ENCODE data around the gene PCDH9.
"Not testable (repeated sequence)": the region's sequence is repeated elsewhere in the genome, so short reads cannot be mapped to it uniquely, and the experiment has no call there.

PCDH9 gene

DNA sequence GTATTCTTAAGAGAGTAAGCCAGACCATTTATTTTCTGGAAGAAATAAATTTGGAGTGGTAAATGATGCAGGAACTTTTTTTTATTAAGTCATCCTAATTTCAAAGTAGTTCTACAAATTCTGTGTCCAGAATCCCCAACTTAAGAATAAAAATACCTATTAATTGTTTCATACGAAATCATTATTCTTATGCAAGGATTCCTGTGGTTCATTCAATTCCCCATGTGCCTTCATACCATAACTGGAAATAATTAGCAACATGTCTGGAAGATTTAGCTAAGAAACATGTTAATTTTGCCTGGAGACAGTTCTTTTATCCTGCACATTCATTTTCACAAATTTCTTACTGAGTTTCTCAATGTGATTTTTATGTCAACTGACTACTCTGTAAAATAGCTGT, 408.6 kb downstream of the PCDH9 start:
- no peak for DNase-seq

GRCh38 chr13:66811455-66811854, 418.7 kb downstream of the PCDH9 start:
- DNase-seq: no peak

GRCh38 chr13:66809485-66809884, 420.7 kb downstream of the PCDH9 start:
- DNase-seq: no peak

- no peak for DNase-seq
Measured at GRCh38 chr13:66807251-66807650, 422.9 kb downstream of the PCDH9 start.

- no peak for DNase-seq
Measured at GRCh38 chr13:66805657-66806056, 424.5 kb downstream of the PCDH9 start.

DNA sequence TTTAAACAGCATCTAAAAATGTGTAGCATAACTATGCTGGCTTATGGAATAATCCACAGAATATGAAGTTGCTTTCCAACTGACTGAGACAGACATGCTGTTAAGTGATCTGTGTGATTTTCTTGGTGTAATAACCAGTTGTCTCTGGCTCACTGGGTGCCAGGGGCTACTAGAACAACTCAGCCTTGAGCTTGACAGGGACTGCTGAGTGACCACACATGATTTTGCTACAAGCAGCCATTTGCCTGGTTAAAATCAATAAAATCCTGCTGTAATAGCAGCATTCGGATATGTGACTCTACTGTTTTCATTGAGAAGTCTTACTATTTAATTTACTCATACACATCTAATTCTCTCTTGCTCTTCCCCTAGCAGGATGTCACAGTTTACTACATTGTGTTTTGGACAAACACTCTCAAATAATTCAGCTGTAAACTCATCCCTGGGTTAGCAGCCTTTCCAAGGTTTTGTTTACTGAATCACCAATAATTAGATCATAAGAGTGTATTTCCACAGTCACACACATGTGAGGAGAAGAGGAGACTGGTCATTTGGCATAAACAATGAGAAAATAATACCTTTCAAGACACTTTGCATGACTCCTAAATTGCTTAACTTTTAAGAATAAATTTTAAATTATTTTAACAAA, 426.2 kb downstream of the PCDH9 start:
- DNase-seq: no peak

DNA sequence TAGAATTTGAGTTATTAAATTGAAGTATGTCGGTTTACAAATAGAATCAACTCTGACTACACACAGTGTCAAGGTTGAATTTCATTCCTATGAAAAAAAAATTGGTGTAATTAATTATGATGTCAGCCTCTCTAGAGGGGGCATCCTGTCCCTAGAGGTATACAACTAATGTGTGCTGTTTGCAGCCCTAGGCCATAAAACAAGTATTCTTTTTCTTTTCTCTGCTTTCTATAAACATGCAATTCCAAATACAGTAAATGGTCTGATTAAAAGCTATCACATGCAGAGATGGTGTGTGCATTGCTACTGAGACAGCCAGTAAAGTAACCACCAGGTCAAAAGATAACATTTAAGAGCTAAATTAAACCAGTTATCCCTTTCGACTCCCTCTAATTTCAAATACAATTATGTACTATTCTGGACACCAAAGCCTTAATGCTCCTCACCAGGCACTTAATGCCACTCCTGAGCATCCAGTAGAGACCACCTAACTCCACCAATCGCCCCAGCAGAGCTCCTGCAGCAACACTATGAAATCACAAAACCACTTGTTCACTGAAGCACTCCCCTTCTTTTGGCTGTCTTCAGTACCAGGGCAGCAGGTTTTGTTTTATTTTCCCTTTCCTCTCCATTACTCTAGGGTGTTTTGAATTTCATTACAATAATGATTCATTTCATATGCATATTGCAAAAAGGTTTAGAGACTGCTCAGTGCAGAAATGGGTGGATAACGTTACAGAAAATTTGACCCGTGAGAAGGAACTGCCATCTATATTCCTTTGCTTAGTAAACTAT, 426.9 kb downstream of the PCDH9 start:
- DNase-seq: no peak

- no peak for DNase-seq
Measured at GRCh38 chr13:66795636-66796035, 434.5 kb downstream of the PCDH9 start.

GRCh38 chr13:66794340-66795031, 435.6 kb downstream of the PCDH9 start:
- DNase-seq: no peak

GRCh38 chr13:66790861-66791260, 439.3 kb downstream of the PCDH9 start:
- DNase-seq: no peak

GRCh38 chr13:66781241-66781640, 448.9 kb downstream of the PCDH9 start:
- DNase-seq: no peak

- no peak for DNase-seq
Measured at GRCh38 chr13:66780814-66781213, 449.3 kb downstream of the PCDH9 start.

DNA sequence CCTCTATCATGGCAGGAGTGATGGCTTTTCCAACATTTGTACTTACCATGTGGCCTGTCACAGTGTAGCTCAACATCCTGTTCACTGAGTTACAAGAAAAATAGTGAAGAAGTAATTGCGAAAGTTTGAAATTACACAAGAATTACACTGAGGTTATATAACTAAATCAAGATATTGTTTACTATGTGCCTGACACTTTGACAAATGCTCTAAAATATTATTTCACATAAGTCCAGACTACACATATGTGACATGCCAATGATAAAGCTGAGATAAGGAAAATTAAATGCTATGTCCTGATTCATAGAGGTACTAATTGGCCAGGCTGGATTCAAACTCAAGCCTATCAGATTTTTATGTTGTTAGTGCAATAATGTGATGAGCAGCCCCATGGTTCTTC, 451.7 kb downstream of the PCDH9 start:
- DNase-seq: no peak

DNA sequence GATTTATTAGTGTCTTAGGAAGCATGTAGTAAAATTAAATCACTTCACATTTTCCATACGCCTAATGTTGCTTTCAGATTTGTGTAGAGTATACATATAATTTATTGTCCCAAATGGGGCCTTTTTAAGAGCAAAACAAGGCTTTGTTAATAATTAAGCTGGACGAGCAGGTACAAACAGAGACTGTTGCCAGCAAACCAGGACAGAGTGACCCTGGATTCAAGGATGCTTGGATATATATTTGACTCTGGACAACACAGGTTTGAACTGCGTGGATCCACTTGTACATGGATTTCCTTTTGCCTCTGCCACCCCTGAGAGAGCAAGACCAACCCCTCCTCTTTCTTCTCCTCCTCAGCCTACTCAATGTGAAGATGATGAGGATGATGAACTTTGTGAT, 454.9 kb downstream of the PCDH9 start:
- DNase-seq: no peak

- DNase-seq: no peak
Measured at GRCh38 chr13:66774046-66774445, 456.1 kb downstream of the PCDH9 start.

- no peak for DNase-seq
Measured at GRCh38 chr13:66765559-66765958, 464.6 kb downstream of the PCDH9 start.

DNA sequence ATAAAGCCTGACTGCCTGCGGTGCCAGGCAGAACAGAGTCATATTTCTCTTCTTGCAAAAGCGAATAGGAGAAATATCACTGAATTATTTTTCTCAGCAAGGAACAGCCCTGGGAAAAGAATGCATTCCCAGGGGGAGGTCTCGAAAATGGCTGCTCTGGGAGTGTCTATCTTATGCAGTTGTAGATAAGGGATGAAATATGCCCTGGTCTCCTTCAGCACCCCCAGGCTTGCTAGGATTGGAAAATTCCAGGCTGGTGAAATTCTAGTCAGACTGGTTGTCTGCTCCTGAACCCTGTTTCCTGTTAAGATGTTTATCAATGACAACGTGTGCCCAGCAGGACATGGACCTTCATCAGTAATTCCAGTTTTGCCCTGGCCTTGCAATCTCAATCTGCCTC, 469.5 kb downstream of the PCDH9 start:
- DNase-seq: not testable (repeated sequence)

DNA sequence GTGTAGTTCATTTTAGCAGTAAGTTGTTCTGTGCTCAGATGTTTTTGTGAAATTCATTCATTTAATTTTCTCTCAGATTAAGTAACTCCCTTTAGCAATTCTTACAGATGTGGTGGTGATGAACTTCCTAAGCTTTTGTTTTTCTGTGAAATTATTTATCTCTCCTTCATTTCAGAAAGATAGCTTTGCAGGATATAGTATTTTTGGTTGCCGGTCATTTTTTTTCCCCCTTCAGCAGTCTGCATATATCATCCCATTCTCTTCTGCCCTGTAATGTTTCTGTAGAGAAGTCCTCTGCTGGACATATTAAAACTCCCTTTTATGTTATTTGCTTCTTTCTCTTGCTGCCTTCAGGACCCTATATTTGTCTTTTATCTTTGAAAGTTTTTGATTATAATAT, 470.2 kb downstream of the PCDH9 start:
- DNase-seq: no peak

- no peak for DNase-seq
Measured at GRCh38 chr13:66751691-66752090, 478.4 kb downstream of the PCDH9 start.

GRCh38 chr13:66748712-66749111, 481.4 kb downstream of the PCDH9 start:
- no peak for DNase-seq

DNA sequence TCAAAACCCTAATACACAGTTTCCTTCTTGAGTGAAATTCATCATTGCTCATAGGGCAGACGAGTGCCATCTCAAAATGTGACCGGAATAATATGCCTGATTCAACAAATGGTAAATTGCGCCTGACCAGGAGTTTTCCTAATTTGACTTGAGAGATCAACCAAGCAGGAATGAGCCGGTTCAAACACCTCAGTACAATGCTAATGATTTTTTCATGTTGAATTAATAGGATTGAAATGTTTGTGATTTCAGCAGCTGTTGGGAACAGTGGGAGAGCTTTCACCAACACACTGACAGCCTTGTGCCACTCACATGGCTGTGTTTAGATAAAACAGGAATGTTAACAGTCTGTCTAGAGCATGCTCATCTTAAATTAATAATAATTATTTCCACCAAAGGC, 484.8 kb downstream of the PCDH9 start:
- no peak for DNase-seq

- DNase-seq: no peak
Measured at GRCh38 chr13:66723576-66723975, 506.6 kb downstream of the PCDH9 start.

DNA sequence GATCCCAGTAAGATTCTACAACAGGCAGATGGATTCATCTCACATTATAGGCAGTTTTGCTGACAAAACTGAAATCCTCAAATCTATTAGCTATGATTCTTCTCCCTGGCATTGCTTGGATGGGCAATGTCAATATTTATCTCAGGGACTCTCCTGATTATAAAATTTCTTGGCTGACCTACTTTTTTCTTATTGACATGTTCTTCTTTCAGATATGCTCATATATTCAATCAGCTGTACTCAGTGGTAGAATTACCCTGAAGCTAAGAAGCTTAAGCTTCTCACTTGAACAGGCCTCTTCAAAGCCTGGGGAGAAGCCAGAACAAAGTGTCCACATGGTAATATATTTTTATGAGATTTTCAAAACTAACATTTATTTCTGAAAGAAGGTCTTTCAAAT, 513.6 kb downstream of the PCDH9 start:
- no peak for DNase-seq

DNA sequence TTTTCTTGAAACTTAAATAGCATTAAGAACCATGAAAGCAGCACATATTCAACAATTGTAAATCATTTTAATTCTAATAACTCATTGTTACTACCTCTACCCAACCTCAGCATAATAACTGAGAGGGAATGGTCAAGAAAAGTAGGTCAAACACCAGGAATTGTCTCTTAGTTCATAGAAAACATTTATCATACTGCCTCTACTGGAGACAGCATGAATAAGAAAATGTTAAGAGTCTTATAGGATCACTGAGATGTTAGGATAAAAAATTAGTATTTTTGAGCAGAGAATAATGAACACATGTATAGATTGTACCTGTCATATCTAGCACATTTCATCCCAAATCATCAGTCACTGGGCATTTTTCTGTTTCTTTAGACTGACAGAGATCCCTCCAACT, 515.3 kb downstream of the PCDH9 start:
- no peak for DNase-seq
